ENCODE results near the gene TIAM1. TPM values are rescaled to one million over a fixed set of nuclear protein-coding genes. Genes with fewer than 3 reads are reported as not detected.

Gene TIAM1
- total RNA-seq, 1 donor from 2014 or later: 6.6 TPM

GRCh38 chr21:31107871-31108270 lies 236.2 kb downstream of the TIAM1 start:
- H3K4me1 Mint-ChIP-seq (ENCODE audit: low read depth): no peaks in the 10 kb centered on the region

GRCh38 chr21:31107176-31107785 lies 236.8 kb downstream of the TIAM1 start:
- TF ChIP-seq, protein P1, sequence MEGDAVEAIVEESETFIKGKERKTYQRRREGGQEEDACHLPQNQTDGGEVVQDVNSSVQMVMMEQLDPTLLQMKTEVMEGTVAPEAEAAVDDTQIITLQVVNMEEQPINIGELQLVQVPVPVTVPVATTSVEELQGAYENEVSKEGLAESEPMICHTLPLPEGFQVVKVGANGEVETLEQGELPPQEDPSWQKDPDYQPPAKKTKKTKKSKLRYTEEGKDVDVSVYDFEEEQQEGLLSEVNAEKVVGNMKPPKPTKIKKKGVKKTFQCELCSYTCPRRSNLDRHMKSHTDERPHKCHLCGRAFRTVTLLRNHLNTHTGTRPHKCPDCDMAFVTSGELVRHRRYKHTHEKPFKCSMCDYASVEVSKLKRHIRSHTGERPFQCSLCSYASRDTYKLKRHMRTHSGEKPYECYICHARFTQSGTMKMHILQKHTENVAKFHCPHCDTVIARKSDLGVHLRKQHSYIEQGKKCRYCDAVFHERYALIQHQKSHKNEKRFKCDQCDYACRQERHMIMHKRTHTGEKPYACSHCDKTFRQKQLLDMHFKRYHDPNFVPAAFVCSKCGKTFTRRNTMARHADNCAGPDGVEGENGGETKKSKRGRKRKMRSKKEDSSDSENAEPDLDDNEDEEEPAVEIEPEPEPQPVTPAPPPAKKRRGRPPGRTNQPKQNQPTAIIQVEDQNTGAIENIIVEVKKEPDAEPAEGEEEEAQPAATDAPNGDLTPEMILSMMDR (IDR thresholded peaks at IDR 0.05): no peak
- no peak overlapping the region for H3K4me3 Mint-ChIP-seq (ENCODE audit: unreplicated experiment)
- H3K27me3 Mint-ChIP-seq (ENCODE audit: low read depth): peaks cover 4% of the 10 kb centered on the region
- no peaks in the 10 kb centered on the region for H3K4me1 Mint-ChIP-seq (ENCODE audit: low read depth)
- no peaks in the 10 kb centered on the region for H3K36me3 Mint-ChIP-seq (ENCODE audit: low read depth)
- H3K9me3 Mint-ChIP-seq (ENCODE audit: low read depth): no peaks in the 10 kb centered on the region
- no peak overlapping the region for H3K27ac Mint-ChIP-seq (ENCODE audit: unreplicated experiment)
- DNase-seq (ENCODE audit: low spot score): no peak

More at GRCh38 chr21:31107871-31108270, 236.2 kb downstream of the TIAM1 start:
- no peak overlapping the region for H3K4me3 Mint-ChIP-seq (ENCODE audit: unreplicated experiment)
- no peaks in the 10 kb centered on the region for H3K9me3 Mint-ChIP-seq (ENCODE audit: low read depth)
- no peaks in the 10 kb centered on the region for H3K36me3 Mint-ChIP-seq (ENCODE audit: low read depth)
- DNase-seq (ENCODE audit: low spot score): no peak
- peaks cover 3% of the 10 kb centered on the region for H3K27me3 Mint-ChIP-seq (ENCODE audit: low read depth)
- TF ChIP-seq, protein P1 (IDR thresholded peaks at IDR 0.05): no peak
- no peak overlapping the region for H3K27ac Mint-ChIP-seq (ENCODE audit: unreplicated experiment)

- TF ChIP-seq, protein P1 (IDR thresholded peaks at IDR 0.05): no peak
- no peak overlapping the region for H3K27ac Mint-ChIP-seq (ENCODE audit: unreplicated experiment)
- H3K36me3 Mint-ChIP-seq (ENCODE audit: low read depth): no peaks in the 10 kb centered on the region
- H3K27me3 Mint-ChIP-seq (ENCODE audit: low read depth): peaks cover 6% of the 10 kb centered on the region
- peaks cover under 1% of the 10 kb centered on the region for H3K4me1 Mint-ChIP-seq (ENCODE audit: low read depth)
- H3K9me3 Mint-ChIP-seq (ENCODE audit: low read depth): no peaks in the 10 kb centered on the region
- DNase-seq (ENCODE audit: low spot score): no peak
- no peak overlapping the region for H3K4me3 Mint-ChIP-seq (ENCODE audit: unreplicated experiment)
These were observed 240.3 kb downstream of the TIAM1 start for GRCh38 chr21:31103571-31104265.

DNA sequence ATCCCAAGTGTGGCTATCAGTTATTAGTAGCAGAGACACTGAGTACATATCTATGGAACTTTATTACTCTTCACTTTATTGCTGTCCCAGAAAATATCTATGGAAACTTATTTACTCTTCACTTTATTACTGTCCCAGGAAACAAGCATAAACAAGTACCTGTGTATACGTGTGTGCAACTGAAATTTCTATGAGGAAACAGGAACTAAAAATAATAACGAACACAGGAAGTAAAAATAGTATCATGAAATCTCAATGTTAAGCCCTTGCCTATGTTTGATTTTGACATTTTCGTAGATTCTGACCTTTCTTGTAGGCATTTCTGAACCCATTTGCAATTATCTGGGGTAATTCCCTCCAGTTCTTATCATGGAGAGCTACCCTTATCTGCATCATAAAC lies 240.9 kb downstream of the TIAM1 start:
- H3K27me3 Mint-ChIP-seq (ENCODE audit: low read depth): peaks cover 8% of the 10 kb centered on the region
- TF ChIP-seq, protein P1 (IDR thresholded peaks at IDR 0.05): no peak
- DNase-seq (ENCODE audit: low spot score): no peak
- no peaks in the 10 kb centered on the region for H3K36me3 Mint-ChIP-seq (ENCODE audit: low read depth)
- peaks cover 5% of the 10 kb centered on the region for H3K4me1 Mint-ChIP-seq (ENCODE audit: low read depth)
- H3K4me3 Mint-ChIP-seq (ENCODE audit: unreplicated experiment): no peak overlapping the region
- no peak overlapping the region for H3K27ac Mint-ChIP-seq (ENCODE audit: unreplicated experiment)
- H3K9me3 Mint-ChIP-seq (ENCODE audit: low read depth): no peaks in the 10 kb centered on the region

GRCh38 chr21:31099122-31099521 lies 244.9 kb downstream of the TIAM1 start:
- TF ChIP-seq, protein P1 (IDR thresholded peaks at IDR 0.05): no peak
- Mint-ChIP-seq H3K9me3 (ENCODE audit: low read depth) (peaks cover 5% of the 10 kb centered on the region), H3K36me3 (ENCODE audit: low read depth) (no peaks in the 10 kb centered on the region), H3K27ac (ENCODE audit: unreplicated experiment) (no peak overlapping the region), H3K27me3 (ENCODE audit: low read depth) (peaks cover 8% of the 10 kb centered on the region), H3K4me1 (ENCODE audit: low read depth) (peaks cover 5% of the 10 kb centered on the region), H3K4me3 (ENCODE audit: unreplicated experiment) (no peak overlapping the region)
- DNase-seq (ENCODE audit: low spot score): no peak
